Activated CD4-positive, alpha-beta T cell treated with anti-CD3 and anti-CD28 coated beads, Interleukin-2, Interleukin-6, amounts not matched to agents 100 ng/mL and 50 ng/mL, durations not matched to agents 16 hours and 8 hours (primary cell): ENCODE results near the gene MAPK9.
"Not testable (repeated sequence)": the region's sequence is repeated elsewhere in the genome, so short reads cannot be mapped to it uniquely, and the experiment has no call there.

Source experiments
- DNase-seq: peaks from one replicate; pipeline ENCODE4 v3.0.0-alpha.2; 2020

Gene MAPK9

GRCh38 chr5:180222056-180222455 lies 69.8 kb downstream of the MAPK9 start:
- DNase-seq, result no peak

- no peak for DNase-seq
Measured at GRCh38 chr5:180217797-180218196, 74.1 kb downstream of the MAPK9 start.

- DNase-seq, result no peak
Measured at GRCh38 chr5:180216646-180217171, 75.2 kb downstream of the MAPK9 start.

- no peak for DNase-seq
Measured at GRCh38 chr5:180215783-180216630, 75.9 kb downstream of the MAPK9 start.

DNA sequence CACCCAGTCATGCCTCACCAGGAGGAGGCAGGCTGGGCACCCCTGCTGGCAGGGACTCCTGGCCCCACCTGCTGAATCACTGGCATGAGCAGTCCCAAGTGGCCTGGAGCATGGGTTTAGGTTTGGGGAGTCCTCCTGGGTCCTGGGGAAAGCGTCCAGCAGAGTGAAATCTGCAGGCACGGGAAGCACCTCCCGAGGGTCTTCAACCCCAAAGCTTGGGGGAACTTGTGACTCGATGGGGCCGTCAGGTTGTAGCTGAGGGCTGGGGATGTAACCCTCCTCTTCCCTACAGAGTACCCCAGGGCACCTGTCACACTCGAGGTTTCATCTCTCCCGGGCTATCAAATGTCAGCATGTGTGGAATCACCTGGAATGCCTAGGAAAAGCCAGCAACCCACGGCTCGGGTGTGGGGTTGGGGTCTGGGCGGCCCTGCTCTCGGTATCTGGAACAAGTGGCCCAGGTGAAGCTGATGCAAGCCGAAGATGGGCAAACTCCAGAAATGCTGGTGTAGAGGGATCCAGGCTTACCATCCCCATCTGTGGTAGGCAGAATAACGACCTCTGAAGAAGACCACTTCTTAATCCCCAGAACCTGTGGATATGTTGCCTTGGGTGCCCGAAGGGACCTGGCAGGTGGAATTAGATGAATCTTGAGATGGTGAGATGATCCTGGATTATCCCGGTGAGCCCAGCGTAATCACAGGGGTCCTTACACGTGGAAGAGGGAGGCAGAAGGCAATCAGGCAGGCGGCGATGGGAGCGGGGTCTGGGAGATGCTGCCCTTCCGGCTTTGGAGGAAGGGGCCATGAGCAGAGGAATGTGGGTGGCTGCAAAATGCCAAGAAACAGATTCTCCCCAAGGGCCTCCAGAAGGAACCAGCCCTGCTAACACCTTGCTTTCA lies 76.8 kb downstream of the MAPK9 start:
- no peak for DNase-seq

- no peak for DNase-seq
Measured at GRCh38 chr5:180213657-180214207, 78.2 kb downstream of the MAPK9 start.

DNA sequence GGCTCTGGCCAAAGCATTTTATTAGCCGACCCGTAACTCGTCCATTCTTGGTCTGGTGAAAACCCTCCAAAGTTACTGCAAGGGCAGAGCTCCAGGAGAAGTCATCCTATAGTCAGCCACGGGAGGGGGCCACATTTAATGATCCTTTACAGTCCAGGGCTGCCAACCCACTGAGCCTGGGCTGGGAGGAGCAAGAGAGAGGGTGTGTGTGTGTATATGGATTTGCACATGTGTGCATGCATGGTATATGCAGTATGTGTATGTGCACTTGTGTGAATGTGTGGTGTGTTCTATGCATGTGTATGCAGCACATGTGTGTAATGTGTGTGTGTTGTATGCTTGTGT lies 78.7 kb downstream of the MAPK9 start:
- no peak for DNase-seq

DNA sequence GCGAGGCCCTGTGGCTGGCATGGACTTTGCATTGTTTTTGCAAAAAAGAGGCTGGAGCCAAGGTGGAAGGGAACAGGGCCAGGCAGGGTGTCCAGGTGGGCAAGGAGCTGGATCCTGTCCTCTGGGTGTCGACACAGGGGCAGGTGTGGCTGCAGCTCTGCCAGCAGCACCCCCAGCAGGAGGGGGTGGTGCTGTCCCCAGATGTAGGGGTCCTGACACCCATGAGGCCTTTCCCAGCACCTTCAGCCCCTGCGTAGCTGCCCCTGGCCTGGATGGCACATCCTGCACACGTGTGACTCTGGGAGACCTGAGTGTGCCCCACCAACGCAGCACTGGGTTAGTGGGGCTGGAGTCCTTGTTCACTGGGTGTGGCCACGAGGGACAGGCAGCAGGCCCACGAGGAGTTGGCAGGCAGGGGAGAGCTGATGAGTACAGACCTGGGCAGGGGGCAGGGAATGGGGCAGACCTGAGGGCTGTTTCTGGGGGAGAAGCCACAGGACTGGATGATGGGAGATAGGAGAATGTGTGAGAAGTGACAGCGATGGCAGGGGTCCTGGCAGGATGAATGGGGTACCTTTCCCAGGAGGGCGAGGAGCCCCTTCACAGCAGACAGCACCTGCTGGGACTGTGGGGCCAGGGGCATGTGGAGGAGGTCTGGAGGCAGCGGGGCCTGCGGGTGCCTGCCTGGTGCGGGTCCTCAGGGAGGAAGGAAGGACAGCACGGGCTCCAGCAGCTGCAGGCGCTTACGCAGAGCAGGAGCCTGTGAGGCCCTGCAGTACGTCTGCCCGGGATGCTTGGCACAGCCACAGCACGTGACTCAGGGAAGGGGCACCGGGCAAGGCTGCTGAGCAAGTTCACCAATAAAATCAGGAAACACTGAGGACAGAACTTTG lies 79.3 kb downstream of the MAPK9 start:
- DNase-seq, result no peak

DNA sequence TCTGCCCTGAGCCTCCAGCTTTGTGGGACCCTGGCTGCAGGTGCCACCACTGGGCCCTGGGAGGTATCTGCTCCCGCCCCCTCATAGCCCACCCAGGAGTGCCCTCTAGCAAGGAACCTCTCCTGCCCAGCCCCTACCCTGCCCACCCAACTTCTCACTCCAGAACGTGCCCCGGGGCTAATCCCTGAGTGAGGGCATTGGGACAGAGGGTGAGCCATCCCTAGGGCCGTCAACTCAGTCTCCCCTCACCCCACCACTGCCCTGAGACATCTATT lies 80.2 kb downstream of the MAPK9 start:
- no peak for DNase-seq

GRCh38 chr5:180210961-180211760 lies 80.7 kb downstream of the MAPK9 start:
- no peak for DNase-seq

DNA sequence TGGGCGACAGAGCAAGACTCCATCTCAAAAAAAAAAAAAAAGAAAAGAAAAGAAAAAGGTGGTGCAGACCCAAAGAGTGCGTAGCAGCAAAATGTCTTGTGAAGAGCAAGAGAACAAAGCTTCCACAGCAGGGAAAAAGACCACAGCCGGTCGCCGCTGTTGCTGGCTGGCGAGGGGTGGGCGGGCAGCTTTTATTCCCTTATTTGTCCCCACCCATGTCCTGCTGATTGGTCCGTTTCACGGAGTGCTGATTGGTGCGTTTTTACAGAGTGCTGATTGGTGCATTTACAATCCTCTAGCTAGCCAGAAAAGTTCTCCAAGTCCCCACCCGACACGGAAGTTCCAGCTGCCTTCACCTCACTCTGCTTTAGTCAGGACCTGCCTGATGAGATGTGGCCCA lies 81.8 kb downstream of the MAPK9 start:
- not testable (repeated sequence) for DNase-seq

DNA sequence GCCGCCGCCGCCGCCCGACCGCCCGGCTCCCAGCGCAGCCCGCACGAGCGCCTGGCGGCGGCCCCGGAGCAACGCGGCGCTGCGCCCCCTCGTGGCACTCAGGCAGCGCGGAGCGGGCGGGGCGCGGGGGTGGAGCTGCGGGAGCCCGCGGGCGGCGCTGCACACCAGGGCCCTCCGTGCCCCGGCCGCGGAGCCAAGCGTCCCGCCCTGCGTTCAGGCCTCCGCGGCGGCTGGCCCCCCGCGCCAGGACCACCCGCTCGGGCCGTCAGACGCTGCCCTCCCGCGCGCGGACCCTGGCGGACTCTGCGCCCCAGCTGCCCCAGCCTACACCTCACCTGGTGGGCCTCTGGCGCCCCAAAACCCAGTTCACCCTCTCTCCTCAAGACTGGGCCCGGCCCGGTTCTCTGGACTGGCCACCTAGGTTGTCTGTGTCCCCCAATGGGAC lies 82.7 kb downstream of the MAPK9 start, which contains the start of gene RASGEF1C:
TSS of gene RASGEF1C (minus strand) at position 75 of the 445 bp plus-strand sequence. CDS start 71,159 bp downstream, outside the sequence.
- peak; percentile 67 for DNase-seq

DNA sequence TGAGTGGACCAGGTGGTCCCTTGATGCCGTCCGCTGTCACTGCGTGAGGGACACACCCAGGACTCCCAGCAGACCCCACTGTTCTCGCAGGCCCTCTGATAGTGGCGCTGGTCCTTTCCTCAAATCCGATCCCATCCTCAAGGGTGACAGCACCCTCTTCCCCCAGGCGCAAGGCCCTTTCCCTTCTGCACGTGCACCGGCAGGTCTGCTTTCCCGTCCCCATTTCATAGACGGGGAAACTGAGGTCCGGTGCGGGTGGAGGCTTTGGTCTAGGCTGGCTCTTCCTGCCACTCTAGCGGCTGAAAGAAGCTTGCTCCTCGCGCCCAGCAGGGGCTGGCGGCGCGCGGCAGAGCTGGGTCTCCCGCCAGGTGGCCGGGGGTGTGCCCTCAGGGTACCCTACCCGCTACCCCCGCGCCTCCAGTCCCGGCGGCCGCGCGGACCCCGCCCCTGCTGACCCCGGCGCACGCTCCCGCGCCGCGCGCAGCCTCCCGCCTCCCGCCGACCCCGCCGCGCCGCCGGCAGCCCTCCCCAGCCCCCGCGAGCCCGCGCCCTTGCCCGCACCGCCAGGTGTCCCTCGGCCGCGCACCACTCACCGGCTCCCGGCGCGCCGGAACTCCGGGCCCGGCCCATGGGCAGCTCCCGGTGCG lies 83.3 kb downstream of the MAPK9 start:
- no peak for DNase-seq

DNA sequence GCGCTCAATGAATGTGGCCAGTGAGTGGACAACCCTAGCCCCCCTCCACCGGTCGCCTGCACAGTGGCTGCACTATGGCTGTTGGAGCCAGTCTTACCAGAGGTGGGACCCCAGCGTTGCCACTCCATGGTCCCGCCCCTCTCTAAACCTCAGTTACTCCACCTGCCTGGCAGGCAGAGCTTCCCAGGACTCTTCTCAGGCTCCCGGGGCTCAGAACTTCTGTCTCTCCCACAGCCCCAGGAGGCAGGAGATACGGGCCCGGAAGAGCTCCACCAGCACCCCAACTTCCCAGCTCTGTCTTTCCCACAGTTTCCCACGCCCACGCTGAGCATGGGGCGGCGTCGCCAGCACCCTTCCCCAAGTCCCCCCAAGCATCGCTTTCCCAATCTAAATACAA lies 83.8 kb downstream of the MAPK9 start:
- no peak for DNase-seq

GRCh38 chr5:180207593-180207992 lies 84.3 kb downstream of the MAPK9 start:
- DNase-seq, result no peak

DNA sequence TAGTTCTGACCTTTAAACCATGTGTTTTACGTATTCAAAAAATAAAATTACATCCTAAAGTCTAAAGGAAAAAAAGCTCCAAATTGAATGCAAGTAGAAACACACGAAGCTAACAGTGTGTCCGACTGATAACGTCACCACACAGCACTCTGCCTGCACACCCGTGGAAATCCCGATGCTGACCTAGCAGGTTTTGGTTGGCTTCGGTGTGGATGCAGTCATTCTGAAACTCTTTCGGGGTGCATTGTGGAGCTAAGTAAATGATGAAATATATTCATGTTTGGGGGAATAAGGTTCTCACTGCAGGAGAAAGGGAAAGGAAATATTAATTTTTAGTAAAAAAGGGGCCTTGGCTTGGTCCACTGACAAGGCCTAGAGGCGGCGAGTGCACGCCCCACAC lies 84.9 kb downstream of the MAPK9 start:
- peak; percentile 27 for DNase-seq

- DNase-seq, result no peak
Measured at GRCh38 chr5:180205916-180206315, 86.0 kb downstream of the MAPK9 start.

GRCh38 chr5:180204276-180204819 lies 87.5 kb downstream of the MAPK9 start:
- no peak for DNase-seq

GRCh38 chr5:180202939-180203573 lies 88.8 kb downstream of the MAPK9 start:
- DNase-seq, result no peak
